K562 (cell line): ENCODE measurements around the gene RPRD1B. TPM values are rescaled to one million over a fixed set of nuclear protein-coding genes. Genes with fewer than 3 reads are reported as not detected.

ENCODE experiments used
- CCAR2 ChIP-seq: fragments of 200-400 bp; formaldehyde crosslinking; IDR thresholded peaks from 2 replicates; pipeline ENCODE4 v1.6.1; 2017; ENCODE audit warnings: mild to moderate bottlenecking, low read depth, low read length
- EGR1 ChIP-seq: fragments of 450-650 bp; conservative IDR thresholded peaks from 2 replicates; pipeline ENCODE4 v1.6.1; 2017; ENCODE audit warnings: mild to moderate bottlenecking
- FOS ChIP-seq: IDR thresholded peaks from 3 replicates; pipeline ENCODE4 v1.6.1; 2011; ENCODE audit not compliant: insufficient read length; ENCODE audit errors: extremely low read depth
- FOXA3 ChIP-seq, 2 experiments: fragments of 450-650 bp in 1 of 2; sonication (generic) in 1 of 2; formaldehyde crosslinking; IDR thresholded peaks in 1 of 2; conservative IDR thresholded peaks in 1 of 2; 2 replicates each; pipeline versions ENCODE4 v1.4.0 to v1.8.0; 2020 to 2022; ENCODE audit warnings: mild to moderate bottlenecking in 2 of 2, missing genetic modification reagents in 1 of 2
- FOXM1 ChIP-seq, 2 experiments: fragments of 450-650 bp in 1 of 2; sonication (generic) in 1 of 2; formaldehyde crosslinking in 1 of 2; IDR thresholded peaks; 2 replicates each; pipeline versions ENCODE4 v1.6.1 to v1.9.0; 2017 to 2022; ENCODE audit warnings: low read depth in 2 of 2, mild to moderate bottlenecking in 2 of 2, missing genetic modification reagents in 1 of 2, moderate library complexity in 1 of 2
- GTF2E2 ChIP-seq: fragments of 200-800 bp; sonication (Bioruptor generic); IDR thresholded peaks from 2 replicates; pipeline ENCODE4 v1.6.1; 2016; ENCODE audit warnings: missing genetic modification characterization, missing compliant biosample characterization
- HMGN3 ChIP-seq: IDR thresholded peaks from 2 replicates; pipeline ENCODE4 v1.6.1; 2011; ENCODE audit warnings: borderline replicate concordance, low read depth, mild to moderate bottlenecking, mixed read lengths, low read length; ENCODE audit not compliant: insufficient read length; ENCODE audit errors: extremely low read depth
- KDM2B ChIP-seq: fragments of 250-450 bp; sonication (Bioruptor Pico); IDR thresholded peaks from 2 replicates; pipeline ENCODE4 v1.8.0; 2021; ENCODE audit warnings: mild to moderate bottlenecking, moderate library complexity
- NONO ChIP-seq, 2 experiments: fragments of 200-400 bp in 1 of 2; fragments of 450-650 bp in 1 of 2; formaldehyde crosslinking in 1 of 2; IDR thresholded peaks; 2 replicates each; pipeline ENCODE4 v1.6.1; 2017; ENCODE audit warnings: low read depth in 2 of 2, mild to moderate bottlenecking in 2 of 2, moderate library complexity in 2 of 2, low read length in 1 of 2
- PHB2 ChIP-seq: fragments of 450-650 bp; IDR thresholded peaks from 2 replicates; pipeline ENCODE4 v1.6.1; 2017; ENCODE audit warnings: low read depth
- PHF20 ChIP-seq: fragments of 450-650 bp; IDR thresholded peaks from 2 replicates; pipeline ENCODE4 v1.6.1; 2018; ENCODE audit not compliant: partially characterized antibody
- RFX7 ChIP-seq: fragments of 250-450 bp; sonication (Bioruptor Pico); IDR thresholded peaks from 2 replicates; pipeline ENCODE4 v1.5.1; 2021; ENCODE audit warnings: mild to moderate bottlenecking
- THAP7 ChIP-seq: fragments of 250-450 bp; sonication (Bioruptor Pico); IDR thresholded peaks from 2 replicates; pipeline ENCODE4 v1.5.0; 2021
- ZBTB40 ChIP-seq, 2 experiments: fragments of 450-650 bp in 1 of 2; sonication (generic) in 1 of 2; formaldehyde crosslinking in 1 of 2; IDR thresholded peaks; 2 replicates each; pipeline versions ENCODE4 v1.7.1 to v1.9.0; 2016 to 2022; ENCODE audit warnings: inconsistent platforms in 1 of 2, mild to moderate bottlenecking in 1 of 2, missing genetic modification reagents in 1 of 2
- ZNF79 ChIP-seq: fragments of 250-450 bp; sonication (Bioruptor Pico); IDR thresholded peaks from 2 replicates; pipeline ENCODE4 v1.4.0; 2020; ENCODE audit warnings: low read depth, mild to moderate bottlenecking, moderate library complexity
- polyA plus RNA-seq, 8 experiments: library from polyadenylated mRNA; depleted of rRNA in 4 of 8; stranded (reverse) in 5 of 8; unstranded in 3 of 8; fragments of >200 nt; fragmentation: Nextera tagmentation in 2 of 8; fragmentation: Illumina TruSeq in 1 of 8; extraction: Ambion mirVana in 2 of 8; extraction: Trizol in 1 of 8; gene quantifications; 2 replicates each; pipeline versions ENCODE4 v1.2.1 to v1.2.3, GENCODE V29; 2011 to 2014; ENCODE audit warnings: inconsistent platforms in 1 of 8, missing spikeins in 1 of 8
- total RNA-seq, 7 experiments: library from RNA; depleted of rRNA in 6 of 7; stranded (reverse); fragments of >200 nt in 6 of 7; fragmentation: Illumina TruSeq in 2 of 7; extraction: Trizol in 2 of 7; gene quantifications; 2 replicates each; pipeline versions ENCODE4 v1.2.1 to v1.2.3, GENCODE V29; 2011 to 2021; ENCODE audit warnings: low replicate concordance in 1 of 7
- TF ChIP-seq, protein P1 (sequence below), 2 experiments: IDR thresholded peaks; 2 replicates each; pipeline ENCODE4 v1.6.1; 2012; ENCODE audit warnings: improper control_type of control experiment in 2 of 2, low read depth in 2 of 2, low read length in 2 of 2, borderline replicate concordance in 1 of 2

The RPRD1B gene
- total and polyA plus RNA-seq, 9 of the 15 experiments (the other 6 are each of a cell fraction or from before 2014, with no cell fraction given), result 5.5 to 43.0 (median 24.4) TPM

DNA sequence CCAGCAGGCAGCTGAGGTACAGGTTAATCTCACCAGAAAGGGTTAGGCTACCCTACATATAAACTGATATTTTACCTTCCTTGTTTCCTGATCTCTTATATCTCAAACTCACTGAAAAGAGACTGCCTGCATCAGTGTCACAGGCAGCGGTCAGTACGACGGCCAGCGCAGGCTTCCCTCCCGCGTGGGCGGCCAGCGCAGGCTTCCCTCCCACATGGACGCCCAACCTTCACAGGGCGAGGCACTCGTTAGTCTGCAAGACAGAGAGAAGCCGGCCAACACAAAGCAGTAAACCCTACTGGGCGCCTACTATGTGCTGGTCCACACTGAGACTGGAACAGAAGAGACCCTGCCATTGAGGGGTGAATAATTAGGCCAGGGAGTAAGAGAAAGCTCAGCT, 33.3 kb upstream of the RPRD1B start (continued):
- TF ChIP-seq ZBTB40 (IDR thresholded peaks at IDR 0.05), result no peak
- no peak for TF ChIP-seq ZBTB40 (CRISPR knock-in tag; IDR thresholded peaks at IDR 0.05)
- TF ChIP-seq CCAR2, result no peak
- no peak for TF ChIP-seq GTF2E2 (tag)
- TF ChIP-seq THAP7 (CRISPR knock-in tag), result no peak
- TF ChIP-seq ZNF79 (CRISPR knock-in tag), result no peak
- TF ChIP-seq NONO (IDR thresholded peaks at IDR 0.05; ENCODE audit: low read depth in 2 of 2, low read length in 1 of 2), result no peak
- peak; percentile 22 for TF ChIP-seq HMGN3
- no peak for TF ChIP-seq FOXA3 (CRISPR knock-in tag; conservative IDR thresholded peaks at IDR 0.05 in 1 of 2, IDR thresholded peaks at IDR 0.05 in 1 of 2)
- TF ChIP-seq PHB2, result no peak
- TF ChIP-seq PHF20, result no peak
- no peak for TF ChIP-seq KDM2B (CRISPR knock-in tag)
- TF ChIP-seq EGR1, result peak; percentile 74
- TF ChIP-seq FOXM1 (IDR thresholded peaks at IDR 0.05; ENCODE audit: low read depth), result no peak
- no peak for TF ChIP-seq FOXM1 (CRISPR knock-in tag; IDR thresholded peaks at IDR 0.05; ENCODE audit: low read depth)
- TF ChIP-seq RFX7 (CRISPR knock-in tag), result no peak
- TF ChIP-seq, protein P1, sequence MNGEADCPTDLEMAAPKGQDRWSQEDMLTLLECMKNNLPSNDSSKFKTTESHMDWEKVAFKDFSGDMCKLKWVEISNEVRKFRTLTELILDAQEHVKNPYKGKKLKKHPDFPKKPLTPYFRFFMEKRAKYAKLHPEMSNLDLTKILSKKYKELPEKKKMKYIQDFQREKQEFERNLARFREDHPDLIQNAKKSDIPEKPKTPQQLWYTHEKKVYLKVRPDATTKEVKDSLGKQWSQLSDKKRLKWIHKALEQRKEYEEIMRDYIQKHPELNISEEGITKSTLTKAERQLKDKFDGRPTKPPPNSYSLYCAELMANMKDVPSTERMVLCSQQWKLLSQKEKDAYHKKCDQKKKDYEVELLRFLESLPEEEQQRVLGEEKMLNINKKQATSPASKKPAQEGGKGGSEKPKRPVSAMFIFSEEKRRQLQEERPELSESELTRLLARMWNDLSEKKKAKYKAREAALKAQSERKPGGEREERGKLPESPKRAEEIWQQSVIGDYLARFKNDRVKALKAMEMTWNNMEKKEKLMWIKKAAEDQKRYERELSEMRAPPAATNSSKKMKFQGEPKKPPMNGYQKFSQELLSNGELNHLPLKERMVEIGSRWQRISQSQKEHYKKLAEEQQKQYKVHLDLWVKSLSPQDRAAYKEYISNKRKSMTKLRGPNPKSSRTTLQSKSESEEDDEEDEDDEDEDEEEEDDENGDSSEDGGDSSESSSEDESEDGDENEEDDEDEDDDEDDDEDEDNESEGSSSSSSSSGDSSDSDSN (IDR thresholded peaks at IDR 0.05; ENCODE audit: borderline replicate concordance in 1 of 2, low read depth in 2 of 2, low read length in 2 of 2), result no peak
- TF ChIP-seq FOS, result no peak
